NAMALWA (cell line): ENCODE measurements around the gene F12.
"Not testable (repeated sequence)": the region's sequence is repeated elsewhere in the genome, so short reads cannot be mapped to it uniquely, and the experiment has no call there.

Experiments
- DNase-seq: peaks from one replicate; pipeline ENCODE4 v3.0.0-alpha.2; 2015; ENCODE audit warnings: low spot score

The F12 gene

DNA sequence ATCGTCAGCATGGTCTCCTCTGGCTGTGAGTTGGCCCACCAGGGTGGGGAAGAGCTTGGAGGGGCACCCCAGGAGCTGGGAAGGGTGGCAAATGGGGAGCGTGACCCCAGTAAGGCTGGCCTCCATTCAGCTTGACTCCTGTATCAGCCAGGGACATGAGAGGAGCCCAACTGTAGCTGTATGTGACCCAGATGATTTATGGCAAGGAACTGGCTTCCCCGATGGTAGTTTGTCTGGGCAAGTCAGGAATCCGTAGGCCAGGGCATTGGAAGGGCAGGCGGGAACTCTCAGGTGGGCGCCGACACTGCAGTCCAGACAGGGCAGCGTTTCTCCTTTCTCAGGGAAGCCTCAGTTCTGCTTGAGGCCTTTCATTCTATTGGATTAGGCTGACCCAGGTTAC, 22.8 kb downstream of the F12 start:
- no peak for DNase-seq

DNA sequence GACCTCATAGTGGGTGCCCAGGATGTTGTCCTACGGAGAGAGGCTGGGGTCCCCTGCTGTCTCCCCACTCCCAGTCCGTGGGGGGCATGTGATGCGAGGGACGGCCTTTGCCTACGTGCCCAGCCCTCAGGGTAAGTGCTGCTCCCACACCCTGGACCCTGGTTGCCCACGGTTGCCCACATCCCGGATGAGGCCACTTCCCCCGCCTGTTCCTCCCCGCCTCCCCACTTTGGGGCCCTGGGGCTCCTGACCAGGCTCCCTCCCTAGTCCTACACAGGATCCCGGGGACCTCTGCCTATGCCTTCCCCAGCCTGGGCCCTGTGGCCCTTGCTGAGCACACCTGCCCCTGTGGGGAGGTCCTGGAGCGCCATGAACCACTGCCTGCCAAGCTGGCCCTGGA, 23.6 kb downstream of the F12 start:
- no peak for DNase-seq

DNA sequence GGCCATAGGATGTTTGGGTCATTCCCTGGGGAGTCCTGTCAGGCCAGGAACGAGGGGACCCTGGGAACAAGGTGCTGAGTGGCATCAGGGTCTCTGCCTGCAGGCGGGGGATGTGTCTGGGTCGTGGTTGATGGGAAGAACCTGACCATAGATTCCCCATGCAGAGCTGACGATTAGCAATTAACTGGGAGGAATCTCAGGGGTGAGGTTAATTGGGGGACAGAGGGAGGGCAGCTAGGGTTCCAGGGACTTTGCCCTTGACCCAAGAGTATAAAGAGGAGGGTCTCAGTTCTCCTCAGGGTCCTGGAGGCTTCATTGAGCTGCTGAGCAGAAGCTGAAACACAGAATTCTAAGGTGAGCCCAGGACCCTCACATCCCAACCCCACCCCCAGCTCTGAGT, 25.2 kb downstream of the F12 start, which contains the start of gene SLC34A1:
Gene SLC34A1, plus strand, starts transcription at position 301 of the 400 bp plus-strand sequence. CDS start 1,308 bp downstream, outside the sequence.
- no peak for DNase-seq

DNA sequence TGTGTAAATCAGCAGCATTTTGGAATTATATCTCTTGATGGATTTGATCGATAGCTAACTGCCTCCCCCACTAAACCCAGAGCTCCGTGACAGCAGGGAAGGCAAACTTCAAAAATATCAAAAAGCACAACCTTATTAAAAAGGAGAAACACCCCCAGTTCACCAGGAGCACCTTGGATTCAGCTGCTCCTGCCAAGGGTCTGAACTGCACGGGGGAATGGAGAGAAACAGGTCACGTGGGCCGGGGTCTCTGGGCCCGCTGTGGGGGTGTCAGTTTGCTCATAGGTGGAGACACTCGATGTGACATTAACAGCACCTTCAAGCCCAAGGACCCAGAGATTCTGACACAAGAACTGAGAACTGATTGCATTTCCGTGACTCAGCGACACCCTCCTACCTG, 26.2 kb downstream of the F12 start:
- DNase-seq: no peak

DNA sequence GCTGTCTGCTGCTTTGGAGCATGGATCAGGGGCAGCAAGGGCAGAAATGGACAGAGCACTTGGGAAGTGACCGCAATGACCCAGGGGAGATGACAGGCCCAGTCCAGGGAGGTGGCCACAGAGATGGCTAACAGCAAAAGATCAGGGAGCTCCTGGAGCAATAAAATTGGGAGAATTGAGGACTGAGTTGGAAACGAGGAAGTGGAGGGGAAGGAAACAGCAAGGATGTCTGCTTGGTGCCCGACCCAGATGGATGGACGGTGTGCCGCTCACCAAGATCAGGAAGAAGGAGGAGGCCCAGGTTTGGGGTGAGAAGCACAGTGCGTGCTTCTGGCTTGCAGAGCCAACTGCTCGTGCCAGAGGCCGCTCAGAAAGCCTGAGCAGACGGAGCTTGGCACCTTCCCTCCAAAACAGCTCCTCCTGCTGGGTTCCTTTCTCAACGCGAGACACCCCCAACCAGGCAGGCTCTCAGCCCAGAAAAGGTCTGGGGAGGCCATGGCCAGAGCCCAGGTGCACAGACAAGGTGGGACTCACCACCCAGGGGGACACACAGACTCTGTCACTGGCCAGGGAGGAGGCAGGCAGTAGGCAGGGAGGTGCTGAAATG, 26.8 kb downstream of the F12 start:
- DNase-seq: peak; percentile 55

DNA sequence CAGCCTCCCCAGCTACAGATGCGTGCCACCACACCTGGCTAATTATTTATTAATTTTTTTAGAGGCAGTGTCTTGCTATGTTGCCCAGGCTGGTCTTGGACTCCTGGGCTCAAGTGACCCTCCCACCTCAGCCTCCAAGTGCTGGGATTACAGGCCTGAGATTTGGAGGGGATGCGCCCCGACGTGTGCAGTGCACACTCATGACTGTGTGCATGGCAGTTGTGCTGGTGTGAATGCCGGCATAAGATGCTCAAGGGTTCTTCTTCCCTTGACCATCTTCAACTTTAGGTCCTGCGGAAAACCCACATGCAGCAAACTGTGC, 28.6 kb downstream of the F12 start:
- DNase-seq: no peak

DNA sequence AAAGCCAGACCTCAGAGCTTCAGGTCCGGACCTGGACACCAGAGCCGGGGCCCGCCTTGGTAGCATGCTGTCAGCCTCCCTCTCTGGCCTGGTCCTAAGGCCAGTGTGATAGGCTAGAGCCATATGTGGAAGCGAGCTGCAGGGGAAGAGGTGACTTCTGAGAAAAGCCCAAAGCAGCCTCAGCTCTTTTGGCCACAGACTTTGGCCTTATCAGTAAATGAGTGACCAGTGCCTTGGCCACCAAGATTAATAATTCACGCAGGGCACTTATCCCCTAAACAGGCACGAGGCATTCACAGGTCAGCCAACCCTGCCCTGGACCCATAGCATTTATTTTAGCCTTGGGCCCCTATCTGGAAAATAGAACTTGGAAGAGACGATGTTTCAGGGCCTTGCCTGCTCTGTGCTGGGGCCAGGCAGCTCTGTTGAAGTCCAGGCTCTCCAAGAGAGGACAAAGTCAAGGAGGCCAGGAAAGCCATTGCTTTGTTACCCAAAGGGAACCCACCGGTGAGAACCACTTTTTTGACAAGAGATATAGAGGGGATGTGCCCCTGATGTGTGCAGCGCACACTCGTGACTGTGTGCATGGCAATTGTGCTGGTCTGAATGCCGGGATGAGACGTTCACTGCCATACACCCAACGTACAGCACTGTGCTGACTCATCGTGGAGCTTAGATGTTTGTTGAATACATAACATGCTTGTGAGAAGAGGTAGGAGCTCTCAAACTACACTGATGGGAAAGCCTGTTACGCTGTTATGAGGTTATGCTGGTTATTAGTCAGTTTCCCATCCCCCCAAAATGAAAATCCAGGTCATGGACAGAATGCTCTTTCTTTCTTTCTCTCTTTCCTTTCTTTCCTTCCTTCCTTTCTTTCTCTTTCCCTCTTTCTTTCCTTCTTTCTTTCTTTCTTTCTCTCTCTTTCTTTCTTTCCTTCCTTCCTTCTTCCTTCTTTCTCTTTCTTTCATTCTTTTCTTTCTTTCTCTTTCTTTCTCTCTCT, 30.2 kb downstream of the F12 start:
- no peak for DNase-seq

DNA sequence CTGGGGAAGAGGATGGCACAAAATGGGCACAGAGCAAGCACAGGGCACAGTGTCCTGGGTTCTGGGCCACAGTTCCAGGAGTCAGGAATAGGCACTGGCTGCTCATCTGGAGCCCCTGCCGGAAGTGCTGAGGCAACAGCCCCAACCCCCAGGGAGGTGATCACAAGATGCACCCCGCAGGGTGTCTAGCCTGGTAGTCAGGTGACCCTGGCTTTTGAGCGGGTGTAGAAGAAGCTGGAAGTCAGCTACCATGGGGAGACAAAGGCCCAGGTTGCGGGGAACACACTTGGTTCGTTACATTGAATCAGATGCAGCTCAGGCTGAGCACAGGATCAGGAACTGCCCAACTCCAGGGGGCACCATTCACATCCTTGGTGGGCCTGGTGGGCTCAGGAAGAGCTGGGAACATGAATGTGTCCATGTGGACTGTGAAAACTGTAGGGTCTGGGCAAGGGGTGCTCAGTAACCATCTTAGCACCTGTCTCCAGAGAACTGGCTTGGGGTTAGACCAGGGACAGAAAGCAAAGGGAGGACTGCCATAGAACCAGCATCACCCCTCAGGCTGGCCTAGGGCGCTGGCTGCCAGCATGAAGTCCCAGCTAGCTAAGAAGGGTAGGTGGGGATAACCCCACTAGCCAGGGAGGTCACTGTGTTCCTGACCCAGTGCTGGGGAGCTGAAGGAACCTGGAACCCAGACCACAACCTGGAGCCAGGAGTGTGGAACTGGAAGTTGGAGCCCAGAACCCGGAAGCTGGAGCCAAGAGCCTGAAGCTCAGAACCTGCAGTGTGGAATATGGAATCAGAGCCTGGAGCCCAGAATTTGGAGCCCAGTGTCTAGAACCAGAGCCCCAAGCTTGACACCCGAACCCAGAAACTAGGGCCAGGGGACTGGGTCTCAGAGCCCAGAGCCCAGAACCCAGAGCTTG, 31.2 kb downstream of the F12 start:
- no peak for DNase-seq

DNA sequence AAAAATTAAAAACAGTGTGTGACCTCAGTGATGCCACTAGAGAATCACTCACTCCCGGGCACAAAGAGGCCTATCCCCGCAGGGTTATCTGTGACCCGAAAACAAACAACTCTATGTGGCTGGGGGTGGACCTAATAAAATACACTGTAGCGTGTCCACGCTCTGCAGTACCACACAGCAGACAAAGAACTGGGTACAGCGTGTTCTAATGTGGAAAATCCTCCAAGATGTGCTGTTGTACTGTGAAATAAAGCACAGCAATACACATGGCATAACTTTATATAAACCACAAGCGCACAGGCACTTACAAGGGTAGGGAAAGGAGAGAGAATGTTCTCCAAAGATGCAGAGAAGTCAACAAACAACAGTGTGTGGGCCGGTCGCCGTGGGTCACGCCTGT, 33.3 kb downstream of the F12 start:
- no peak for DNase-seq

DNA sequence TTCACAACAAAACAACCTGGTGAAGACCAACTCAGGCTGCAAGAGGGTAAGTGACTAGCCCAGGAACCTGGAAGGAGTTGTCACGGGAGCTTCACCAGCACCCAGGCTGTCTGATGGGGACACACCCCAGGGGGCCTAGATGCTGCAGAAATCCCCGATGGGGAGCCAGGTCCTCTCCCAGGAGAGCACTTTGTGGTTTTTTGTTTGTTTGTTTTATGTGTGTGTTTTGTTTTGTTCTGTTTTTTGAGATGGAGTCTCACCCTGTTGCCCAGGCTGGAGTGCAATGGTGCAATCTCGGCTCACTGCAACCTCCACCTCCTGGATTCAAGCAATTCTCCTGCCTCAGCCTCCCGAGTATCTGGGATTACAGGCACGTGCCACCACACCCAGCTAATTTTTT, 33.8 kb downstream of the F12 start:
- not testable (repeated sequence) for DNase-seq

DNA sequence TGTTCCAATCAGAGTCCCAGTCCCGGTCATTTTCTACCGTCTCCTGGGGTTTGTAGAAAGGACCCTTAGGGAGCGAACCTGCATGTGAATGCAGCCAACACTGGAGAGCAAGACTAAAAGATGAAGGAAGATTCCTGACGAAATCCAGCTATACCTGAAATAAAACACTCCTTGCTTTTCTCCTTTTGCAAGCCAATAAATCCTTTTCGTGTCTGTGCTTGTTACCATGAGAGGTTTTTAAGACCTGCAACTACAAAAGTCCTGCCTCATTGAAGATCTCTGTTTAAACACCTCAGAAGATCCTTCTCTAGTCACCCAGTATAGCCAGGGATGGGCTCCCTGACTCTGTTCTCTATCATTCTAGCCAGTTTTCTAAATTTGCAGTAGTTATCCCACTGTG, 35.2 kb downstream of the F12 start:
- DNase-seq: no peak

DNA sequence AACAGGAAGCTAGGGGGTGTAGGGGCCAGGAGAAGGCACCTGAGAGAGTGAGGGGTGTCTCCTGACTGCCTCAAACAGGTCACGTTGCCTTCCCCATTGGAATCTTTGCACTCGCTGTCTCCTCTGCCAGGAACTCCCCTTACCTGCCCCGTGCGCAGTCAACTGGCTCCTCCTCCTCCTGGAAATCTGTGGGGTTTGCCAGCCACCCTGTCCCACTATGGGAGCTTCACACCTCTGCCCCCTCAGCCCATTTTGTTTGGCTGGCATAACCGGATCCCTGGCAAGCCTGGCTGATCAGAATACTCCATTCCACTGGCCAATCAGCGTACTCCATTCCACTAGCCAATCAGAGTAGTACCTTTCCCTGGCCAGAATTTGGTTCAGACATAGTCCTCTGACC, 35.6 kb downstream of the F12 start:
- no peak for DNase-seq

DNA sequence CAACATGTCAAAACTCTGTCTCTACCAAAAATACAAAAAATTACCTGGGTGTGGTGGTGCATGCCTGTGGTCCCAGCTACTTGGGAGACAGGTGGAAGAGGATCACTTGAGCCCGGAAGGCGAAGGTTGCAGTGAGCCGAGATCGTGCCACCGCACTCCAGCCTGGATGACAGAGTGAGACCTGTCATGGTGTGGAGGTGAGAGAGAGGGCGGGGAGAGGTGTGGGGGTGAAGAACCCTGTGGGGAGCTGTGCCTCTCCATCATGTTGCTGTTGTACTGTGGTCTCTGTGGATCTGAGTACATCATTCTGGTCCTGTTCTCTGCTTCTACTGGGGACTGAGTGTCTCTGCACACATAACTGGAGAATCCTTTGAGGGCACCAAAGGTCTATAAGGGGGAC, 36.5 kb downstream of the F12 start:
- DNase-seq: no peak

DNA sequence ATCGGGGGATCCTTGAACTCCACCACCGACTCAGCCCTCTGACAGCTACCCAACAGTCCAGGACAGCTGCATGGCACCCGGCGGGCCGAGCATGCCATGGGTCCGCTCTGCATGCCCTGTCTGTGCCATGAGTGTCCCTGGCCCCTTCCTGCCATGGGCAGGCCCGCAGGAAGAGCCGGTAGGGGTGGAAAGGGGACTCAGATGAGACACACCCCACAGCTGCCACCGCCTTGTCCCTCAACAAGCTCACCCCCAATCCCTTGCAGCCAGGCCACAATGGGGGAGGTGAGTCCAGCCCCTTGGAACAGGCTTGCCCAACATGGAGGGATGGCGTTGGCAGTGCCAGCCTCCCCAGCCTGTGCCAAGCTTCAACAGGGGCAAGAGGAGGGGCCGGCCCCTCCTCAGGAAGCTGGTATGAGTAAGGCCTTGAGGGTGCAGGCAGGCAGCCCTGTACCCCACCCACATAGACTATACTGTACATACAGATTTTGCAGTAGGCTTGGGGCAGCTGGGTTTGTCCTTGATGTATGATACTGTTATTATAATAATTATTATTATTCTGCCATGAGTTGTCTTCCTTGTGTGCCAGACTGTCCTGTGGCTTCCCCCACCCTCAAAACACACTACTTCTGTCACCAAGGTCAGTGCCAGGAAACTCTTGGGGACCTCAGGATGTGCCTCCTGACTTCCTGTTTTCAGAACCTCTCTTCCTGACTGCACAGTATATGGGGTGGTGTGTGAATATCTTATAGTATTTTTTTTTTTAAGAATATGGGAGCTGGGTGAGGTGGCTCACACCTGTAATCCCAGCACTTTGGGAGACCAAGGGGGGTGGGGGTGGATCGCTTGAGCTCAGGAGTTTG, 37.1 kb downstream of the F12 start:
- DNase-seq: no peak

DNA sequence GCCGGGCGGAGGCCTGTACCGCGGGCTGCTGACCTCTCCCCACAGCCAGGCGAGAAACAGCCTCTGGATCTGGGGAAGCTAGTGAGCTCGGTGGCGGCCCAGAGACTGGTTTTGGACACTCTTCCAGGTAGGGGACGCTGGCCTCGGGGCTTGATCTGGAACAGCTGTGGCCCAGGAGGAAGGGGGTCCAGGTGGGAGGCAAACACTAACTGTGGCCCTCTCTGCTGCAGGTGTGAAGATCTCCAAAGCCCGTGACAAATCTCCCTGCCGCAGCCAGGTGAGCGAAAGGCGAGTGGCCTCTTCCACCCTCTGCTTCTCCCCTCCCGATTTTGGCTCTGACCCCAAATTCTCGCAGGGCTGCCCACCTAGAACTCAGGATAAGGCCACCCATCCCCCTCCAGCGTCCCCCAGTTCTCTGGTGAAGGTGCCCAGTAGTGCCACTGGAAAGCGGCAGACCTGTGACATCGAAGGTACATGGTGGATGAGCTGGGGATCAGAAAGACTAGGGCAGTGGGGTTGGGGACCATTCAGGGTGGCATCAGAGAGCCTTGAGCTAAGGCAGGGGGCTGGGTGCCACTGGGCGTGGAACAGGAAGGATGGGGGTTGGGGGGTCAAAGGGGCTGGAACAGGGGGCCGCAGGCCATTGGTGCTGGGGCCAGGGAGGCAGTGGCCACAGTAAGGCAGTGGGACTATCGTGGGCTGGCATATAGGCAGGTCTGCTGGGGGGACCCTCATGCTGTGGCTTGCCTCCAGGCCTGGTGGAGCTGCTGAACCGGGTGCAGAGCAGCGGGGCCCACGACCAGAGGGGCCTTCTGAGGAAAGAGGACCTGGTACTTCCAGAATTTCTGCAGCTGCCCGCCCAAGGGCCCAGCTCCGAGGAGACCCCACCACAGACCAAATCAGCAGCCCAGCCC, 38.0 kb downstream of the F12 start:
- no peak for DNase-seq

DNA sequence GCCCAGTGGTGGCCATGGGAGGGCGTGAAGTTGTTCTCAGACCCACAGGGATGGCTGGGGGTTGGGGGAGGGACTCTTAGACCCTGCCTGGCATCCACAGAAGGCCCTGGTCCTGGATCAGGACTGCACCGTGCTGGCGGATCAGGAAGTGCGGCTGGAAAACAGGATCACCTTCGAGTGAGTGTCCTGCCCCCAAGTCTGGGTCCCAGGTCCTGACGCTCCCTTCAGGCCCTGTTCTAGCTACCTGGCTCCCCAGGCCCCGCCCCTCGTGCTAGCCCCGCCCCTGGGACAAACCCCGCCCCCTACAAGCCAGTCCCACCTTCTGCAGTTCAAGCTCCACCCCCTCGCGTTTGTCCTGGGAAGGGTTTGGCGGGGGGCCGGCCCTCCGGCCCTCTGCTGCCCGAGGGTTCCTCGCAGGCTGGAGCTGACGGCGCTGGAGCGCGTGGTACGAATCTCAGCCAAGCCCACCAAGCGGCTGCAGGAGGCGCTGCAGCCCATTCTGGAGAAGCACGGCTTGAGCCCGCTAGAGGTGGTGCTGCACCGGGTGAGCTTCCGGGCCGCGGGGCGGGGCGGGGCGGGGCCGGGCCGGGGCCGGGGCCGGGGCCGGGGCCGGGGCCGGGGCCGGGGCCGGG, 38.8 kb downstream of the F12 start:
- peak; percentile 72 for DNase-seq

DNA sequence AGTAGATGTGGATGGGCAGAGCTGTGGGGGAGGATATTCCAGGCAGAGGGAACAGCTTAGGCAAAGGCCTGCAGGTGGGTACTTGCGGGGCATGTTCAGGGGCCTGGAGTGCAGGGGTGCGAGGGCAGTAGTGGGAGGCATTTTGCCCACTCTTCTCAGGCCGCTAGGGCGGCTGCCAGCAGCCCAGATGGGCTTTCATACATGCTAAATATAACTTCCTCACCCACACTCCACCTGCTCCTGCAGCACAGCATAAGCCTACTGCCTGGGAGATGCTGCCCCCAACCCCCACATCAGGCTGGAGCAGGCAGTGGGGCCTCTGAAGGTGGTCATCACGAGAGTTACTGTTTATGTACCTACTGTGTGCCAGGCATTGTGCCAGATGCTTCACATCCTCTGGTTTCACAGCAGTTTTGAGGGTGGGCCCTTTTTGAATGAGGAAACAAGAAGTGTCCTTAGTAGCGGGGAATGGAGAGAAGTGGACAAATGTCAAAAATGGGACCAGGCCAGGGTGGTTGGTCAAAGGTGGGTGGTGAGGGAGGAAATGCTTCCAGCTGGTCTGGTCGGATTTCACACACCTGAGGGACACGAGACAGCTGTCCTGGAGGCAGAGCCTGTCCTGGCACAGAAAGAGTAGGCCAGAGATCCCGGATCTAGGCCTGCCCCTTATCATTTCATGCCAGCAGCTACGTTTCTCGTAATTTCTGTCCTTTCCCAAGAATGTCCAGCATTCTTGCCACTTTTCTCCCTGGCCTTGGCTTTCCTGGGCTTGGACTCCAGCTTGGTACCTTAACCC, 39.5 kb downstream of the F12 start:
- peak; percentile 59 for DNase-seq

DNA sequence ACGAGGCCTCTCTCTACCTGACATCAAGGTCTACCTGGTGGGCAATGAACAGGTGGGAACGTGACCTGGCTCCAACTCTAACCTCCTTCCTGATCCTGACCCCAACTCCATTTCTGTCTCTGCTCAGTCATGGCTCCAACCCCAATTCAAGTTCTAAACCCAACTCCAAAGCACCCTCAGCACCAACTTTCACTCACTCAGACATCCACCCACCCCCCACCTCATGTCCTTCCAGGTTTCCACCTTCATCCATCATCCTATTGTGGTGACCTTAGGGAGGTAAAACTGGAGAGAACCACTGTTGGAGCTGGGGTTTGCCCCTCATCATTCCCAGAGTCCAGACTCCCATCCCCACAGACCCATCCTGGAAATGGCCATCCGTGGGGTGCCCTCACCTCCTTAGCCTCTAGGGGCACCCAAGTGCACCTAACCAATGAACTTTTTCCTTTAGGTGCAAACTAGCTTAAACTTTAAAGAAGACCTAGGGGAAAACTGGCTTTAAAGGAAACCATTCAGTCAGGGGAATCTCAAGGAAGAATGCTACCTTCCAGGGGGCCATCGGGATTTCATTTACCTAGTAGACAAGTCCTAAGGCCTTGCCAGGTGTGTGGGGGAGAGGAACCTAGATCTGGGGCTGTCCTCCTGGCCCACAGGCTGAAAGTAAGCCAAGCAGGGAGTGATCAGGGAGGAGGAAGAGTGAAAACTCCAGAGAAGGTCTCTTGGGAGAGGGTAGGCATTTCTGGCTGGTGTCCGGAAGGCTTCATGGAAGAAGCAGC, 40.3 kb downstream of the F12 start:
- peak; percentile 65 for DNase-seq
